HEK293 (cell line): ENCODE results near the gene SHROOM1.

Experiments
- BCL11B ChIP-seq: fragments of 450-650 bp; formaldehyde crosslinking; IDR thresholded peaks from 2 replicates; pipeline ENCODE4 v1.5.1; 2016; ENCODE audit warnings: low read depth, missing biosample characterization, missing genetic modification characterization
- HOXC10 ChIP-seq: sonication (generic); formaldehyde crosslinking; IDR thresholded peaks from 2 replicates; pipeline ENCODE4 v1.8.1; 2023; ENCODE audit warnings: mild to moderate bottlenecking, missing genetic modification reagents
- KLF1 ChIP-seq: fragments of 450-650 bp; formaldehyde crosslinking; IDR thresholded peaks from 2 replicates; pipeline ENCODE4 v1.5.1; 2016; ENCODE audit warnings: missing biosample characterization, missing genetic modification characterization
- KLF7 ChIP-seq: fragments of 450-650 bp; formaldehyde crosslinking; IDR thresholded peaks from 2 replicates; pipeline ENCODE4 v1.5.1; 2016; ENCODE audit warnings: missing biosample characterization, missing genetic modification characterization, borderline replicate concordance
- RBAK ChIP-seq: fragments of 450-650 bp; formaldehyde crosslinking; IDR thresholded peaks from 2 replicates; pipeline ENCODE4 v1.5.1; 2016; ENCODE audit warnings: missing biosample characterization, missing genetic modification characterization
- TRIM28 ChIP-seq: IDR thresholded peaks from 2 replicates; pipeline ENCODE4 v1.6.1; 2011; ENCODE audit warnings: low read length, control low read depth, borderline replicate concordance
- ZBTB21 ChIP-seq: fragments of 450-650 bp; formaldehyde crosslinking; IDR thresholded peaks from 2 replicates; pipeline ENCODE4 v1.5.1; 2017; ENCODE audit warnings: missing biosample characterization, missing genetic modification characterization
- ZBTB48 ChIP-seq: fragments of 450-650 bp; formaldehyde crosslinking; IDR thresholded peaks from 2 replicates; pipeline ENCODE4 v1.5.1; 2016; ENCODE audit warnings: missing biosample characterization, missing genetic modification characterization
- ZIC2 ChIP-seq: fragments of 450-650 bp; formaldehyde crosslinking; IDR thresholded peaks from 2 replicates; pipeline ENCODE4 v1.5.1; 2016; ENCODE audit warnings: missing biosample characterization, missing genetic modification characterization
- ZNF121 ChIP-seq: fragments of 450-650 bp; formaldehyde crosslinking; IDR thresholded peaks from 2 replicates; pipeline ENCODE4 v1.5.1; 2016; ENCODE audit warnings: missing biosample characterization, missing genetic modification characterization
- ZNF155 ChIP-seq: fragments of 450-650 bp; formaldehyde crosslinking; IDR thresholded peaks from 2 replicates; pipeline ENCODE4 v1.5.1; 2016; ENCODE audit warnings: missing biosample characterization, missing genetic modification characterization
- ZNF202 ChIP-seq: fragments of 450-650 bp; formaldehyde crosslinking; IDR thresholded peaks from 2 replicates; pipeline ENCODE4 v1.5.1; 2016; ENCODE audit warnings: missing biosample characterization, missing genetic modification characterization, borderline replicate concordance
- ZNF302 ChIP-seq: fragments of 450-650 bp; formaldehyde crosslinking; IDR thresholded peaks from 2 replicates; pipeline ENCODE4 v1.5.1; 2016; ENCODE audit warnings: missing biosample characterization, missing genetic modification characterization, low read depth
- ZNF341 ChIP-seq: fragments of 450-650 bp; formaldehyde crosslinking; IDR thresholded peaks from 2 replicates; pipeline ENCODE4; 2016; ENCODE audit warnings: low read depth, missing biosample characterization, missing genetic modification characterization
- ZNF416 ChIP-seq: fragments of 450-650 bp; formaldehyde crosslinking; IDR thresholded peaks from 2 replicates; pipeline ENCODE4 v1.5.1; 2016; ENCODE audit warnings: missing biosample characterization, missing genetic modification characterization
- ZNF48 ChIP-seq: fragments of 450-650 bp; formaldehyde crosslinking; IDR thresholded peaks from 2 replicates; pipeline ENCODE4 v1.5.1; 2016; ENCODE audit warnings: missing biosample characterization, missing genetic modification characterization
- ZNF558 ChIP-seq: fragments of 450-650 bp; formaldehyde crosslinking; IDR thresholded peaks from 2 replicates; pipeline ENCODE4 v1.5.1; 2016; ENCODE audit warnings: missing biosample characterization, missing genetic modification characterization
- ZNF585B ChIP-seq: fragments of 450-650 bp; formaldehyde crosslinking; IDR thresholded peaks from 2 replicates; pipeline ENCODE4 v1.5.1; 2016; ENCODE audit warnings: missing biosample characterization, missing genetic modification characterization
- ZNF629 ChIP-seq: fragments of 450-650 bp; formaldehyde crosslinking; IDR thresholded peaks from 2 replicates; pipeline ENCODE4 v1.5.1; 2017; ENCODE audit warnings: missing biosample characterization, missing genetic modification characterization
- ZNF701 ChIP-seq: fragments of 450-650 bp; formaldehyde crosslinking; IDR thresholded peaks from 2 replicates; pipeline ENCODE4 v1.5.1; 2016; ENCODE audit warnings: missing biosample characterization, missing genetic modification characterization
- ZNF707 ChIP-seq: fragments of 450-650 bp; formaldehyde crosslinking; IDR thresholded peaks from 2 replicates; pipeline ENCODE4 v1.5.1; 2016; ENCODE audit warnings: missing biosample characterization, missing genetic modification characterization
- ZNF792 ChIP-seq: fragments of 450-650 bp; formaldehyde crosslinking; IDR thresholded peaks from 2 replicates; pipeline ENCODE4 v1.5.1; 2016; ENCODE audit warnings: missing biosample characterization, missing genetic modification characterization
- ZNF843 ChIP-seq: fragments of 450-650 bp; formaldehyde crosslinking; IDR thresholded peaks from 2 replicates; pipeline ENCODE4 v1.5.1; 2016; ENCODE audit warnings: missing biosample characterization, missing genetic modification characterization
- TF ChIP-seq, protein P1 (sequence below): fragments of 450-650 bp; formaldehyde crosslinking; IDR thresholded peaks from 2 replicates; pipeline ENCODE4 v1.5.1; 2017; ENCODE audit warnings: missing biosample characterization, missing genetic modification characterization
- TF ChIP-seq, protein P2 (sequence below): fragments of 450-650 bp; formaldehyde crosslinking; IDR thresholded peaks from 2 replicates; pipeline ENCODE4 v1.5.1; 2016; ENCODE audit warnings: missing biosample characterization, missing genetic modification characterization
- TF ChIP-seq, protein P3 (sequence below): fragments of 450-650 bp; IDR thresholded peaks from 2 replicates; pipeline ENCODE4 v1.5.1; 2018; ENCODE audit warnings: missing biosample characterization, missing genetic modification characterization
- TF ChIP-seq, protein P4 (sequence below): fragments of 450-650 bp; formaldehyde crosslinking; conservative IDR thresholded peaks from 2 replicates; pipeline ENCODE4 v1.5.1; 2016; ENCODE audit warnings: low read depth, missing biosample characterization, missing genetic modification characterization
- TF ChIP-seq, protein P5 (sequence below): fragments of 450-650 bp; formaldehyde crosslinking; IDR thresholded peaks from 2 replicates; pipeline ENCODE4 v1.5.1; 2016; ENCODE audit warnings: missing biosample characterization, missing genetic modification characterization

Gene SHROOM1

DNA sequence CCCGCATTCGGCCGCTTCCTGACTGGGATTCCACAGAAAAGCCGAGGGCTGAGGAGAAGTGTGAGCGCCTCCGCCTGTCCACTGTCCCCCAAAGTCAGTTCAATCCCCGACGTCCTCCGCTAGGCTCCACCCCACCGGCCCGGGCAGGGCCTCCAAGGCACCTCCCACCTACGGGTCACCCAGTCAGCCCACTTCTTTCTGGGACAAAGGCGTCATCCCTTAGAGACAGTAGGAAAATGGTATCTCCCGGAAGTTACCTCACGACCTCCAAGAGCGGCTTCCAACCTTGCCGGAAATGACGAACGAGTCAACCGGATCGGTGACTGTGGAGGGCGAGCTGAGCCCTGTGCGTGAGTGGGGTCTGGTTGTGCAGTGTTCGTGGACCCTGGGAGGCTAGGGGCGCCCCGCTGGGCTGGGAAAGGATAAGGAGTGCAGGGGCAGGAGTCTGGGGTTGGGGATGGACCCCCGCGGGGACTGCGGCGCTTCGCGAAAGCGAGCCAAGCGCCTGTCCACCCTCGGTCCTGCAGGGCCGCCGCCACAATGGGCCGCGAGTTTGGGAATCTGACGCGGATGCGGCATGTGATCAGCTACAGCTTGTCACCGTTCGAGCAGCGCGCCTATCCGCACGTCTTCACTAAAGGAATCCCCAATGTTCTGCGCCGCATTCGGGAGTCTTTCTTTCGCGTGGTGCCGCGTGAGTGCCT is 36.0 kb upstream of the SHROOM1 start, which contains the start of the genes GDF9 and UQCRQ (continued):
- TF ChIP-seq, protein P1, sequence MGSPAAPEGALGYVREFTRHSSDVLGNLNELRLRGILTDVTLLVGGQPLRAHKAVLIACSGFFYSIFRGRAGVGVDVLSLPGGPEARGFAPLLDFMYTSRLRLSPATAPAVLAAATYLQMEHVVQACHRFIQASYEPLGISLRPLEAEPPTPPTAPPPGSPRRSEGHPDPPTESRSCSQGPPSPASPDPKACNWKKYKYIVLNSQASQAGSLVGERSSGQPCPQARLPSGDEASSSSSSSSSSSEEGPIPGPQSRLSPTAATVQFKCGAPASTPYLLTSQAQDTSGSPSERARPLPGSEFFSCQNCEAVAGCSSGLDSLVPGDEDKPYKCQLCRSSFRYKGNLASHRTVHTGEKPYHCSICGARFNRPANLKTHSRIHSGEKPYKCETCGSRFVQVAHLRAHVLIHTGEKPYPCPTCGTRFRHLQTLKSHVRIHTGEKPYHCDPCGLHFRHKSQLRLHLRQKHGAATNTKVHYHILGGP (tag by site-specific recombination): no peak
- TF ChIP-seq ZNF629 (tag by site-specific recombination) (peak; percentile 100), ZNF302 (tag by site-specific recombination) (no peak), ZNF792 (tag by site-specific recombination) (no peak), KLF1 (tag by site-specific recombination) (0 out of 2 replicates have a peak, but pooled peaks have one; percentile 27), ZNF155 (no peak), ZNF558 (no peak), HOXC10 (CRISPR knock-in tag) (no peak), ZNF707 (tag by site-specific recombination) (no peak), KLF7 (no peak), ZBTB21 (tag by site-specific recombination) (peak; percentile 99), BCL11B (peak; percentile 42; the same call in 1 of the 2 replicates), ZNF202 (no peak), ZNF701 (no peak), TRIM28 (peak; percentile 84), ZNF416 (tag by site-specific recombination) (no peak), ZNF585B (tag by site-specific recombination) (no peak), ZNF843 (tag by site-specific recombination) (peak; percentile 34; the same call in 1 of the 2 replicates), ZNF341 (0 out of 2 replicates have a peak, but pooled peaks have one; percentile 5), ZNF48 (no peak), ZIC2 (tag by site-specific recombination) (peak; percentile 96), RBAK (tag by site-specific recombination) (no peak), ZNF121 (tag by site-specific recombination) (peak; percentile 39; the same call in 1 of the 2 replicates), ZBTB48 (tag by site-specific recombination) (0 out of 2 replicates have a peak, but pooled peaks have one; percentile 30)
- TF ChIP-seq, protein P2, sequence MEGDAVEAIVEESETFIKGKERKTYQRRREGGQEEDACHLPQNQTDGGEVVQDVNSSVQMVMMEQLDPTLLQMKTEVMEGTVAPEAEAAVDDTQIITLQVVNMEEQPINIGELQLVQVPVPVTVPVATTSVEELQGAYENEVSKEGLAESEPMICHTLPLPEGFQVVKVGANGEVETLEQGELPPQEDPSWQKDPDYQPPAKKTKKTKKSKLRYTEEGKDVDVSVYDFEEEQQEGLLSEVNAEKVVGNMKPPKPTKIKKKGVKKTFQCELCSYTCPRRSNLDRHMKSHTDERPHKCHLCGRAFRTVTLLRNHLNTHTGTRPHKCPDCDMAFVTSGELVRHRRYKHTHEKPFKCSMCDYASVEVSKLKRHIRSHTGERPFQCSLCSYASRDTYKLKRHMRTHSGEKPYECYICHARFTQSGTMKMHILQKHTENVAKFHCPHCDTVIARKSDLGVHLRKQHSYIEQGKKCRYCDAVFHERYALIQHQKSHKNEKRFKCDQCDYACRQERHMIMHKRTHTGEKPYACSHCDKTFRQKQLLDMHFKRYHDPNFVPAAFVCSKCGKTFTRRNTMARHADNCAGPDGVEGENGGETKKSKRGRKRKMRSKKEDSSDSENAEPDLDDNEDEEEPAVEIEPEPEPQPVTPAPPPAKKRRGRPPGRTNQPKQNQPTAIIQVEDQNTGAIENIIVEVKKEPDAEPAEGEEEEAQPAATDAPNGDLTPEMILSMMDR: peak; percentile 85
- TF ChIP-seq, protein P3, sequence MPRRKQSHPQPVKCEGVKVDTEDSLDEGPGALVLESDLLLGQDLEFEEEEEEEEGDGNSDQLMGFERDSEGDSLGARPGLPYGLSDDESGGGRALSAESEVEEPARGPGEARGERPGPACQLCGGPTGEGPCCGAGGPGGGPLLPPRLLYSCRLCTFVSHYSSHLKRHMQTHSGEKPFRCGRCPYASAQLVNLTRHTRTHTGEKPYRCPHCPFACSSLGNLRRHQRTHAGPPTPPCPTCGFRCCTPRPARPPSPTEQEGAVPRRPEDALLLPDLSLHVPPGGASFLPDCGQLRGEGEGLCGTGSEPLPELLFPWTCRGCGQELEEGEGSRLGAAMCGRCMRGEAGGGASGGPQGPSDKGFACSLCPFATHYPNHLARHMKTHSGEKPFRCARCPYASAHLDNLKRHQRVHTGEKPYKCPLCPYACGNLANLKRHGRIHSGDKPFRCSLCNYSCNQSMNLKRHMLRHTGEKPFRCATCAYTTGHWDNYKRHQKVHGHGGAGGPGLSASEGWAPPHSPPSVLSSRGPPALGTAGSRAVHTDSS (tag by site-specific recombination): no peak
- TF ChIP-seq, protein P4, sequence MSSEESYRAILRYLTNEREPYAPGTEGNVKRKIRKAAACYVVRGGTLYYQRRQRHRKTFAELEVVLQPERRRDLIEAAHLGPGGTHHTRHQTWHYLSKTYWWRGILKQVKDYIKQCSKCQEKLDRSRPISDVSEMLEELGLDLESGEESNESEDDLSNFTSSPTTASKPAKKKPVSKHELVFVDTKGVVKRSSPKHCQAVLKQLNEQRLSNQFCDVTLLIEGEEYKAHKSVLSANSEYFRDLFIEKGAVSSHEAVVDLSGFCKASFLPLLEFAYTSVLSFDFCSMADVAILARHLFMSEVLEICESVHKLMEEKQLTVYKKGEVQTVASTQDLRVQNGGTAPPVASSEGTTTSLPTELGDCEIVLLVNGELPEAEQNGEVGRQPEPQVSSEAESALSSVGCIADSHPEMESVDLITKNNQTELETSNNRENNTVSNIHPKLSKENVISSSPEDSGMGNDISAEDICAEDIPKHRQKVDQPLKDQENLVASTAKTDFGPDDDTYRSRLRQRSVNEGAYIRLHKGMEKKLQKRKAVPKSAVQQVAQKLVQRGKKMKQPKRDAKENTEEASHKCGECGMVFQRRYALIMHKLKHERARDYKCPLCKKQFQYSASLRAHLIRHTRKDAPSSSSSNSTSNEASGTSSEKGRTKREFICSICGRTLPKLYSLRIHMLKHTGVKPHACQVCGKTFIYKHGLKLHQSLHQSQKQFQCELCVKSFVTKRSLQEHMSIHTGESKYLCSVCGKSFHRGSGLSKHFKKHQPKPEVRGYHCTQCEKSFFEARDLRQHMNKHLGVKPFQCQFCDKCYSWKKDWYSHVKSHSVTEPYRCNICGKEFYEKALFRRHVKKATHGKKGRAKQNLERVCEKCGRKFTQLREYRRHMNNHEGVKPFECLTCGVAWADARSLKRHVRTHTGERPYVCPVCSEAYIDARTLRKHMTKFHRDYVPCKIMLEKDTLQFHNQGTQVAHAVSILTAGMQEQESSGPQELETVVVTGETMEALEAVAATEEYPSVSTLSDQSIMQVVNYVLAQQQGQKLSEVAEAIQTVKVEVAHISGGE (tag by site-specific recombination): peak; percentile 91
- TF ChIP-seq, protein P5, sequence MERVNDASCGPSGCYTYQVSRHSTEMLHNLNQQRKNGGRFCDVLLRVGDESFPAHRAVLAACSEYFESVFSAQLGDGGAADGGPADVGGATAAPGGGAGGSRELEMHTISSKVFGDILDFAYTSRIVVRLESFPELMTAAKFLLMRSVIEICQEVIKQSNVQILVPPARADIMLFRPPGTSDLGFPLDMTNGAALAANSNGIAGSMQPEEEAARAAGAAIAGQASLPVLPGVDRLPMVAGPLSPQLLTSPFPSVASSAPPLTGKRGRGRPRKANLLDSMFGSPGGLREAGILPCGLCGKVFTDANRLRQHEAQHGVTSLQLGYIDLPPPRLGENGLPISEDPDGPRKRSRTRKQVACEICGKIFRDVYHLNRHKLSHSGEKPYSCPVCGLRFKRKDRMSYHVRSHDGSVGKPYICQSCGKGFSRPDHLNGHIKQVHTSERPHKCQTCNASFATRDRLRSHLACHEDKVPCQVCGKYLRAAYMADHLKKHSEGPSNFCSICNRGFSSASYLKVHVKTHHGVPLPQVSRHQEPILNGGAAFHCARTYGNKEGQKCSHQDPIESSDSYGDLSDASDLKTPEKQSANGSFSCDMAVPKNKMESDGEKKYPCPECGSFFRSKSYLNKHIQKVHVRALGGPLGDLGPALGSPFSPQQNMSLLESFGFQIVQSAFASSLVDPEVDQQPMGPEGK (tag by site-specific recombination): peak; percentile 86
